NCI-H460 (cell line): ENCODE data around the gene ADAM22. TPM values are rescaled to one million over a fixed set of nuclear protein-coding genes. Genes with fewer than 3 reads are reported as not detected.

ENCODE experiments used
- DNase-seq: peaks from one replicate; pipeline ENCODE4 v3.0.0-alpha.2; 2016; ENCODE audit warnings: low read depth; ENCODE audit errors: extremely low read depth
- total RNA-seq: library from RNA; depleted of rRNA; stranded (reverse); fragments of >200 nt; shearing (Covaris generic); gene quantifications from 2 replicates; pipeline ENCODE4 v1.2.3, GENCODE V29; 2014

Gene ADAM22
- total RNA-seq, 1 experiment from 2014 or later, result 3.3 TPM

DNA sequence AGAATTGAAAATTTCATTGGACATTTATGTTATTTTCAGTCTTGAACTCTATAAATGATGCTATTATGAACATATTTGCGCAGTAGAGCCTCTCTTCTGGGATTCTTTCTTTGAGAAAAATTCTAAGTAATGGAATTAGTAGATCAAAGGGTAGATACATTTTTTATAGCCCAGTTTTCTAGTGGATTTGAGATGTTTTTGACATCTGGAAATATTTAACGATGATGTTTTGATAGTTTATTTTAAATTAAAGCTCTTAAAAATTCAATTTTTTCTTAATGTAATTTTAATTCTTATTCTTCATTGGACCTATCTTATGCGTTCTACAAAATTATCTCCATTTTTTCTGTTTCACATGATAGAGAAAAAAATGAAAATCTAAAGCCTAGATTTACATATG is 103.0 kb downstream of the ADAM22 start:
- no peak for DNase-seq

DNA sequence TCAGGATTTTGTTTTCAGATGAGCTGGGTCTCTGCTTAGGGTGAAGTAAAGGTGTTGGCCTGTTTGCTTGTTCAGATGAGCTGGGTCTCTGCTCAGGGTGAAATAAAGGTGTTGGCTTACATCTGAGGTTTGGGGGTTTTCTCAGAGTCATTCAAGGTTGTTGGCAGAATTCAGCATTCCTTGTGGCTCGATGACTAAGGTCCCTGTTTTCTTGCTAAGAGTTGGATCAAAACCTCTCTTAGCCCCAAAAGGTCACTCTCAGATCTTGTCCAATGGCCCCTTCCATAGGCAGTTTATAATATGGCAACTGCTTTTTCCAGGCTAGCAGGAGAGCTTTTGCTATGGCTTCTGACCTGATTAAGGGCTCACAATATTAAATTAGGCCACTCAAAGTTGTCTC is 106.6 kb downstream of the ADAM22 start:
- DNase-seq, result no peak

DNA sequence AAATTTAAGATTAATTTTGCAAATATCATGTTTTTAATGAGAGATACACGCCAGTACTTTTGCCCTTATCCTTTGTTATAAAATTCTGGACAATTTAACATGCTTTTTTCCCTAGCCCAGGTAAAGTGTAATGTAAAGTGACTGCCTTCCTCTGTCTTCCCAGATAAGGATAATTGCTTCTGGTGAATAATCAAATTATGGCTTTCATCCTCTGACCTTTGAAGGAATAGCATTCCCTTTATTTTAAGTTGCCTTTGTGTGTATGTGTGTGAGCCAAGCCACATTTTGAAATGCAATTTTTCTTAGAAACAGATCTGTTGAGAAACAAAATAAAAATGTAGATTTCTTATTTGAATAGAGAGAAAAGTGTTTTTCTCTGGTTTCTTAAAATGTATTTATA is 107.5 kb downstream of the ADAM22 start:
- DNase-seq, result no peak

DNA sequence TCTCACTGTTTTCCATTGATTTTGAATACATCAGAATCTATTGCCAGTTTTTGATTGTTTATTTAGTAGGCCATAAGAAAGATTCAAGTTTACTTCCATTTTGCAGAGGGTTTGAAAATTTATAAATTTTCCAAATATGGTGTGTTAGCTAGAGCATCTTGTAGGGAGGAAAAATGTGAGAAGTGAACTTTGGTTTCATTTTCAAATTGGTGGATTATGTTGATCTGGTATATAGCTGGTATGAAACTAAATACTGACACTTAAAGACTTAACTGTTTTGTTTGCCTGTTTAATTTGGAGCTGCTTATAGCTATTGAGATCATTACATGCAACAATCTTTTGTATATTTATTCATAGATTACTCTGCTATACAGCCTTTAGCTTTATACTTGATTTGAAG is 108.1 kb downstream of the ADAM22 start:
- no peak for DNase-seq

DNA sequence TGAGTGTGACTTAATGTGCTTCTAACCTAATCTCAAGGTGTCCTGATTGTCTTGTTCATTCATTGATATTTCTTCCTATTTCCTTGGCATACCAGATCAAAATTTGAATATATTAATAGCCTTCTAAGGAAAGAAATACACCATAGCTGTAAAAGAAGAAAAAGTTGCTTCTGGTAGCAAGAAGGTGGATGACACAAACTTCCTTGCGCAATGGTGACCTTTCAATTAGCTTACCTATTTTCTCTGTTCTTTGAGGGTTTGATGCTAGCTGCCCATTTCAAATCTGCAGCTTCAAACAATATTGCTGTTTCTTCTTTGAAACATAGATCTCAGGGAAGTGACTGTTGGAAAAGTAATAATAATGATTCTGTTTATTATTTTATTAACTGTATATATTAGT is 108.8 kb downstream of the ADAM22 start:
- DNase-seq, result no peak

DNA sequence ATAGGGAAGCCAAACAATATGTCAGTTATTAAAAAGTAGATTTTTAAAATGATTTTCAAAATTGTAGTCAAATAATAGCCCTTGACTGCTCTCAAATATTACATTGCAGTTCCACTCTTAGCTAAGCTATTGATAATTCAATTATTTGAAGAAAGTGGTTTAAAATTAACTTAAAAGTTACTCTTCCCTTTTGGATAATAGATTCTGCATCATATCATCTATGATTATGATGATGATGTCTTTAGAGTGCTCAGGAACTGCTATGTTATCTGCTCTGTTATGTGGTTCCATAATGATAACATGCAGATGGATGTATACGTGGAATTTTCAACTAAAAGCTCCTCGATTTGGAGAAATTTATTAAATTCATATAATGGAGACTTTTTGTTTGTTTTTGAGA is 110.0 kb downstream of the ADAM22 start:
- no peak for DNase-seq

DNA sequence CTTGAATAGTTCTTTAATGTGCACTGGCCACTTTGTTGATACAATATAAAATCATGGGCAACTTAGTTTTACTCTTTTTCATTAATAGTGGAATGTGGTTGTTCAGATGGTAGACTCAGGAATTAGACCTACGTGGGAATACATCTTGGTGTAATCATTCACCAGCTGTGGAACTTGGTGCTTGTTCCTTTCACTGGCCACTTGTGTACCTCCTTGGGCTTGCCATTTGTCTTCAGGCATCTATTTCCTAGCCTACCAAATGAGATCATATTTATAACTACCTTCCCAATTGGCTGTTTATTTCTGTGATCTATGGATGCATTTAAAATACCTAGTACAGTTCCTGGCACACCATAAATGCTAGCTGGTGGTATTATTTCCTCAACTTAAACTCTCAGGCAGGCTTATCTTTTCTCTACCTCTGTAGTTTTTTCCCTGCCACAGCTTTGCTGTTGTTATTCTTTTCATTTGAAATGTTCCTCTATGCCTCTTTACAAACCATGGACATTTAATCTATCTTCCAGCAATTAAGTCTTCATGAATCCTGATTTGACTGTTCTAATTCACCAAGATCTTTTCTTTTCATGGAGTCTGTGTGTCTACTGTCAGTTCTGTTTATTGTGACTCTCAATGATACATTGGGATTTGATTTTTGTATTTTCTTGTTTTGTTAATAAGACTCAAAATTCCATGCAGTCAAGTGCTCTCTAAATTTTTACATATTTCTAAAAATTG is 113.0 kb downstream of the ADAM22 start:
- DNase-seq, result no peak

DNA sequence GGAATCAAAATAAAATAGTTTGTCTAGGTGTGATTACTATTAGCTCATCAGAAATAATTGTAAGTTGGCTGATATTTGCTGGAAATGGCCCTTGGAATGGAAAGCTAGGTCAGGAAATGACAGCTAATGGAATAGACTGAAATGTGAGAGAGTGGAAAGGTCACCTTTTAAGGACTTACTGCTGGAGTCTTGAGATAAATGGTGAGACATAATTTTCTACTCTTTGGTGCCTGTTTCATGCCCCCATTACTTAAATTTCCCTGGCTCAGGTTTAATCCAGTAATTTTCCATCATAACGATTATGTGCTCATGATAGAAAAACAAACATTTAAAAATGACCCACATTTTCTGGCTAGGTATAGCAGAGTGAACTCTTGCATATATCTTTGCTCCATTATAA is 123.6 kb downstream of the ADAM22 start:
- DNase-seq, result no peak

DNA sequence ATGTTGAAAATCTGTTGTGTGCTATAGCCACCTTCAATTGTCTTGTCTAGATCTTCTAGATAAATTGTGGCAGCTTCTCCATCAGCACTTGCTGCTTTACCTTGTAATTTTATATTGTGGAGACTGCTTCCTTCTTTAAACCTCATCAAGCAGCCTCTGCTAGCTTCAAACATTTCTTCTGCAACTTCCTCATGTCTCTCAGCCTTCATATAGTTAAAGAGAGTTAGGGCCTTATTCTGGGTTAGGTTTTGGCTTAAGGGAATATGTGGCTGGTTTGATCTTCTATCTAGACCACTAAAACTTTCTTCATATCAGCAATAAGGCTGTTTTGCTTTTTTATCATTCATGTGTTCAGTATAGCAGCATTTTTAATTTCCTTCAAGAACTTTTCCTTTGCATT is 128.2 kb downstream of the ADAM22 start:
- DNase-seq, result no peak

DNA sequence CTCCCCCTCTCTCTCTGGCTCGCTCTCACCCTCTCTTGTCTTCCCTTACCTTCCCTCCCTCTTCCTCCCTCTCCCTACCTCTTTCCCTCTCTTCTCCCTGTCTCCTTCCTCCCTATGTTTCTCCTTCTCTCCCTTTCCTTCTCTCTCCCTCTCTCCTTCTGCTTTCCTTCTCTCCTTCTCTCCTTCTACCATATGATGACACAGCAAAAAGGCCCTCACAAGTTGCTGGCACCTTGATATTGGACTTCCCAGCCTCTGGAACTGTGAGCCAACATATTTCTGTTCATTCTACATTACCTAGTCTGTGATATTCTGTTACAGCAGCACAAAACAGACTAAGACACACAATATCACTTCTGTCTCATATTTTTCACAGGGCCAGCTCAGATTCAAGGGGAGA is 135.0 kb downstream of the ADAM22 start:
- no peak for DNase-seq

DNA sequence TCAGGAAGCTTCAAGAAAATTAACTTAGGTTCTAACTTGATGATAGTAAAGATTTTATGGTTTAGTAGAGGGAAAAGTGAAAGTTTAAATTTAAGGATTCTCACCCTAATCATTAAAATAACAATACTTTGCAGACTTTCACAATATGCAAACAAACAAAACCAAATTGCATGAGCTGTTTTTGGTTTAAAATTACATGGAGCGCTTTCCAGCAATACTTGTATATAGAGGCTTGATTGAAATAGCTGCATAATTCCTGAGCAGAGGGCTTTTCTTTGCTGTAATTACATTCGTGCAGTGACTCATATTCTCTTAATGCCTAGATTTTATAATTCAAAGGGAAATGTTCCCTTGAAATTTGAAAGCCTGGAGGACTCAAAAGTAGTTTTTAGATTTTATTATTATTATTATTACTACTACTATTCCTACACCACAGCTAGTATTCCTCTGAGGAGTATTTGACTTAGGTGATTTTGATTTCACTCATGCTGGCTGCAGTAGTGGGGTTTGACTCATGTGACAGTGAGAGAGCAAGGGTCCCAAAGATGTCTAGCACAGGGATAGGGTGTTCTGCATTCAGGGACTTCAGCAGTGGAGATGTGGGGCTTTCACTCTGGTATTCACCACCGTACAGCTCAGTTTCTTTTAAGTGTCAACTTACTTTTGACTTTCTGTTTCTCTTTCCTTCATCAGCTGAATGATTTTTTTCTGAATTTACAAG is 138.1 kb downstream of the ADAM22 start:
- no peak for DNase-seq

DNA sequence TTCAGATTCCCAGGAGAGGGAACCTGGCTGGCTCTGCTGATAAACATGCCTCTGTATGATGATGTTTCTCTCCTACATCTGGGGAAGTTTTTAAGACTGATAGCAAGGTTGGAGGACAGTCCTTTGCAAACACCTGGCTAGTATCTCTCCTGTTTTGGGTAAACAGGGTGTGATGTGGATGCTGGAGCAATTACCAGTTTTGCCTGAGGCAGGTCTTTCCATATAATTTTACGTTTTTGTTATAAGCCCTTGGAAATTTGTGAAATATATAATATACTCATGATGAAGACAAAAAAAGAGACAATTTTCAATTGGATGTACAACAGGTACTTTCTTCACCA is 138.6 kb downstream of the ADAM22 start:
- no peak for DNase-seq

DNA sequence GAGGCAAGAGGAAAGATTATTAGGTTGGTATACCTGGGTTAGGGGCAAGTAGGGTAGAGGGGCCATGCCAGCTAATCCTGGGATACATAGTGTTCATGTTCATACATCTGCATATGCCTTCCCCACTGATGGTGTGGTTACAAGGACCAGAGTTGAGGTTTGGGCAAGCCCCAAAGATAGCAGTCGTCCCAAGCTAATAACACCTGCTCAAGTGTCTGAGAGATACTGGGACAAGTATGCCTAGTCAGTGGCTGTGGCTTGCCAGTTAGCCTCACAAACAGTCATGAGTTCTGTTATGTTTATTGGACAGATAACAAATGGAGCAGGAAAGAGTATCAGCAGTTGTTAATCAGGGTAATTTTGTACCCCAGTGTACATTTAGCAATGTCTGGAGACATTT is 139.6 kb downstream of the ADAM22 start:
- no peak for DNase-seq

DNA sequence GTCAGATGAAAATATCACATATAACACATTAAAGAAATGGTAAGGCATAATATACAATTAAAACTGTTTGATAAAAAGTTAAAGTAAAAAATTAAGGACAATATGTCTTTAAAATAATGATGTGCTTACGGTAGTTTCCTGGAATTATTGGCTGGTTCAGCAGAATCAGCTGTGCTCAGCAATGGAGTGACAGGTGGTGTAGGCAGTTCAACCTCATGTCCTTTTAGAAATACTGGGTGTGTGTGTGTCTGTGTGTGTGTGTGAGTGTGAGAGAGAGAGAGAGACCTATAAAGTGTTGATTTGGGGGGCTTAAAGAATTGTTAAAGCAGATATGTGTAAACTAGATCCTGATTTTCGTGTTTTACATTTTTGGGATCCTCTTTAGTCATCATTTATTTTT is 141.2 kb downstream of the ADAM22 start:
- DNase-seq, result no peak

DNA sequence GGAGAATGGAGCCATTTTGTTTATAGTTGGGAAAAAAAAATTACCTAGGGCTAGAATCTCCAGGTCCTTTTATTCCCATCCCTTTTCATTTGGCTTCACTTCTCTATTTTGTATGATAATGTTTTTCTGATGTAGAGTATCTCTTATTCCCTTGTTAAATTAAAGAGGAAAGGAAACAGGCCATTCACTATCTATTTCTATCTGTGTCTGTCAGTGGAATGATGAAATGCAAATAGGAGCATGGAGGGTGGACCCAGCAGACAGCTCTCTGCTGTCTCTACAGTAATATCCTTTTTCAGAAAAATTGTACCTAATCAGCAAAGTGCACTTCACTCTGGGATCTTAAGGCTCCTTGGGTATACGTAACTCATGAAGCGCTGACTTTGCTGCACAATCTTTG is 149.8 kb downstream of the ADAM22 start:
- DNase-seq, result no peak

DNA sequence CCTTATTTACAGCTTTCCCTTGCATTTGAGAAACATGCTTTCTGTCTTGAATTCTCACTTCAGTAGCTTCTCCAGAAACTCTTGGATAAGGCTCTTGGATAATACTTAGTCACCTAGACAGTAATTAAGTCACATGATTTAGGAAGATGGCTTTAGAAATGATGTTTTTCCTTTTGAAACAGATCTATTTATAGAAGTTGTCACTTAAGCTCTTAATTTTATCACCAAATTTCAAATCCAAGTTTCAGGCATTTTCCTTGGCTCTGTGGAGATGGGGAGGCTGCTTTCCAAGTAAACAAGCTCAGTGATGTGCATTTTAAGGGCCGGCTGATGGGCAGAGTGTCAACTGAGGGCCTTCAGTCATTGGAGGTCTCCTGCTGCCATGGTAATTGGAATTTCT is 155.5 kb downstream of the ADAM22 start:
- DNase-seq, result no peak

DNA sequence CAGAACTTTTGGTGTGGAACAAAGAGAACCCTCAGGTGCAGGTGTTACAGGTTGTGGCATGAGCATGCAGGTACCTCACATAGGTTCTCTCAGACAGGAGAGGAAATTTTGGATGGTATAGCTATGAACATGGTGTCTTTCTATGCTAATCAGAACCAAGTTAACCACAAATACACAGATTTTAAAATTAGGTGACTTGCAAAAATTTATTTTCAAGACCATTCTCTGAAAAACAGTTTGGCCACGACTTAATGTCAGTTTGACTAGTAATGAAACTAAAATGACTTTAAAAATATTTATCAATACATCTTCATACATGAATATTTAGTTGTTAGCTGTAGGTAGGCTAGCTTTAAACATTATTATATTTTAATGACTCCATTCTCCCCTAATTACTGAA is 156.2 kb downstream of the ADAM22 start:
- DNase-seq, result no peak

DNA sequence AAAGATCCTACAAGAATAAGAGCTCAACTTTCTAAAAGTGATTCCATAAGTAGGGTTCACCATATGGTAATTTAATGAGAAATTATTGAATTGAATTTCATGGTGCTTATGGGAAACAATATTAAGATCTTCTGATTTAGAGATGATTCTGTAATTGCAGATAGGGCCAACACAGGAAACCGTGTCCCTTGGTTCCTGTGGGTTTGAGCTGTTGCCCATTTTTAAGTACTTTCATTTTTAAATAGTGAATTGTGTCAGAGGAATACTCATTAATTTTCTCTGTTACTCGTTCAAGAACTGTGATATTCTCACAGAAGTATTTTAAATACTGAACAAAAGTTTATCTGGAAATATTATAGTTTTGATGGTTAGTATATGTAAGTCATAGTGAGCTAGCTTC is 156.6 kb downstream of the ADAM22 start:
- DNase-seq, result no peak

DNA sequence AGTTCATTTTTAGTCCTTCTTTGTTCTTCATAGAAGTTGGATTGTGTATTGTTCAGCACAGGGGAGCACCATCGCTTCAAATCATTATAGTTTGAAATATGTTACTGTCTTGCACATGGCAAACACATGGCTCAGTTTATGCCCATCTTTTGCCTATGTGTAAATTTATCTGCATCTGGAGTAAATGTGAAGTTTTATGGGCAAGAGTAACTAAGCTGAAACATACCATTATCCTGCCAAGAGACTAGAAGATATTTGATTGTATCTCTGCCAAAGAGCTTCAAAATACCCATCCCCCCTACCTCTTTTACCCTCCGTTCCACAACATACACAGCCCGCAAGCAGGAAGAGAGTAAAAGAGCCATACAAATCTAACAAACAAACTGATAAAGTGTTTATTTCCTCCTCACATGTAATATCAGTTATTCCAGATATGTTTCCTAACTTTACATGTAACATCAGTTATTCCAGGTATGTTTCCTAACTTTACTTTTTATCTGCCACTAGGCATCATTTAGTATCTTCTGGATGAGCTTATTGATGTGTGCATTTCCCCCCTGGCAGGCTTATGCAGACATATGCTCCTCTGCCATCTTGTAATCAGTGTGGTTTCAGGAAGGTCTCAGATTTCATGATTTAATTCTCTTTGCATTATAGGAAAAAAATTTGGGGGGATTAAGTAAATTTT is 158.1 kb downstream of the ADAM22 start:
- no peak for DNase-seq

DNA sequence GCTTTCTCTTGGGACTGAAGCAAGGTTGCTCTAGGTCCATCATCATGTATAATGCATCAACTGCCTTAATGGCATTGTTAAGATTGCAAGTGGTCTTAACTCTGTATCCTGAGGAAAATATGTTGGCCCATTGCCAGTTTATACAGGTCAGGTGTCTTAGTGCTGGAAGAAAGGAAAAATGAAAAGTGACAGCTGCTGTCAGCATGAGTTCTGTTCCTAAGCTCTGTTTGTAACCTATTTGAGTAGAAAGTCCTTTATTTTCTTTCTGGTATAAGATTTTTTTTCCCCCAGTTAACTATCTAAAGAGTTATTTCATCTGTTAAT is 158.6 kb downstream of the ADAM22 start:
- DNase-seq, result no peak

DNA sequence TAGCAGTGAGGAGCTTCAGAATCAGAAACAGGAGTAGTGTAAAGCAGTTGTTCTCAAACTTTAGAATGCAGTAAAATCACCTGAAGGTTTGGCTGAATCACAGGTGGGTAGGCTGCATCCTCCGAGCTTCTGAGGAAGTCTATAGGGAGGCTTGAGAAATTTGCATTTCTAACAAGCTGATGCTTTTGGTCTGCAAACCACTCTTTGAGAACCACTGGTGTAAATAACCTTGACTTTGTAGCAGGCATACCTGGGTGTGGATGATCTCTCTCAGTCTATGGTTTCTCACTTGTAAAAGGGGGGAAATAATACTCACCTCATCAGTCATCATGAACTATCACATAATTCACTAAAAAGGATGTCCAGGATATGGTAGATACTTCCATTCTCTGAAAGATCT is 167.7 kb downstream of the ADAM22 start:
- no peak for DNase-seq

DNA sequence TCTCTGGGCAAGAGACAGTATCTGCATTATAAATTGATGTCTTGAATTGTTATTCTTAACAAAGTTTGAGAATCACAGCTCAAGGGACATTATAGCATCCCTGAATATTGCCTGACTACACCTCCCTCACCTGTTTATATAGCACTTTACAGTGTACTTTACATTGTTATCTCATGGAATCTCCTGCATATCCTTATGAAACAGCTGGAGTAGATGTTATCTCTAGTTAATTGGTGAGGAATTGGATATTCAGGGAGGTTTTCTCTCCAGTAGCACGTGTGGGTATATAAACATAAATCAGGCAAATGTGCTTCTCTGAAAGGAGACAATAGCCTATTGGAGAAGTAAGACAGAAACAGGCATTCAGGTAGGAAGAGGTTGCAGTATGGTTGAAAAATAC is 168.6 kb downstream of the ADAM22 start:
- no peak for DNase-seq
